H1 (cell line): ENCODE results near the gene SRRM3. TPM values are rescaled to one million over a fixed set of nuclear protein-coding genes. Genes with fewer than 3 reads are reported as not detected.

Experiments
- ASH2L ChIP-seq: fragments of 200-600, 300-600 bp; sonication (generic); IDR thresholded peaks from one replicate; pipeline ENCODE4 v1.7.1; 2017; ENCODE audit warnings: low read length
- CBX5 ChIP-seq: fragments of 300-800, 300-1000 bp; sonication (generic); IDR thresholded peaks from 2 replicates; pipeline ENCODE4 v1.7.1; 2016; ENCODE audit warnings: antibody characterized with exemption, low read length, low read depth
- CBX8 ChIP-seq: fragments of 300-800, 300-1000 bp; sonication (generic); IDR thresholded peaks from 2 replicates; pipeline ENCODE4 v1.7.1; 2016; ENCODE audit warnings: low read depth, low read length, borderline replicate concordance
- CTCF ChIP-seq, 3 experiments: IDR thresholded peaks; 1 replicate in 2 of 3; 2 replicates in 1 of 3; pipeline versions ENCODE4 v1.5.1 to v1.6.1; 2011; ENCODE audit warnings: low read length in 3 of 3, mild to moderate bottlenecking in 3 of 3, inconsistent platforms in 2 of 3, low read depth in 1 of 3, moderate library complexity in 1 of 3; ENCODE audit not compliant: insufficient read depth in 1 of 3; ENCODE audit errors: control extremely low read depth in 1 of 3
- GTF2F1 ChIP-seq: IDR thresholded peaks from 2 replicates; pipeline ENCODE4 v1.6.1; 2012; ENCODE audit warnings: low read depth, low read length, improper control_type of control experiment, borderline replicate concordance
- HDAC2 ChIP-seq, 2 experiments: fragments of 300-600 bp in 1 of 2; sonication (generic) in 1 of 2; IDR thresholded peaks; 2 replicates each; pipeline ENCODE4 v1.6.1; 2011 to 2012; ENCODE audit warnings: low read depth in 2 of 2, low read length in 2 of 2, mild to moderate bottlenecking in 2 of 2, moderate library complexity in 2 of 2, borderline replicate concordance in 1 of 2, inconsistent platforms in 1 of 2
- HDAC6 ChIP-seq: IDR thresholded peaks from one replicate; pipeline ENCODE4 v1.7.1; 2012; ENCODE audit warnings: low read depth, mild to moderate bottlenecking, inconsistent platforms, low read length, moderate library complexity
- KDM4A ChIP-seq: IDR thresholded peaks from one replicate; pipeline ENCODE4 v1.7.1; 2012; ENCODE audit warnings: low read depth, mild to moderate bottlenecking, moderate library complexity, low read length, inconsistent platforms; ENCODE audit not compliant: severe bottlenecking
- MAFK ChIP-seq: IDR thresholded peaks from 2 replicates; pipeline ENCODE4 v1.6.1; 2012; ENCODE audit warnings: low read depth, mild to moderate bottlenecking, improper control_type of control experiment, low read length
- NANOG ChIP-seq: IDR thresholded peaks from 2 replicates; pipeline ENCODE4 v1.6.1; 2011; ENCODE audit warnings: low read length, low read depth, mild to moderate bottlenecking, inconsistent platforms; ENCODE audit not compliant: insufficient read depth, poor library complexity, severe bottlenecking
- NRF1 ChIP-seq: IDR thresholded peaks from 2 replicates; pipeline ENCODE4 v1.6.1; 2011; ENCODE audit warnings: mild to moderate bottlenecking, low read depth, low read length, improper control_type of control experiment
- PHF8 ChIP-seq: fragments of 200-600 bp; sonication (generic); conservative IDR thresholded peaks from 2 replicates; pipeline ENCODE4 v1.7.1; 2012; ENCODE audit warnings: low read depth, mild to moderate bottlenecking, inconsistent platforms, low read length, moderate library complexity
- RAD21 ChIP-seq, 2 experiments: IDR thresholded peaks in 1 of 2; conservative IDR thresholded peaks in 1 of 2; 2 replicates each; pipeline ENCODE4 v1.6.1; 2011; ENCODE audit warnings: low read depth in 2 of 2, low read length in 2 of 2, improper control_type of control experiment in 1 of 2, inconsistent platforms in 1 of 2, mild to moderate bottlenecking in 1 of 2, moderate library complexity in 1 of 2
- RFX5 ChIP-seq: IDR thresholded peaks from 2 replicates; pipeline ENCODE4 v1.6.1; 2011; ENCODE audit warnings: low read depth, low read length, improper control_type of control experiment, borderline replicate concordance
- TAF7 ChIP-seq: optimal IDR thresholded peaks from 2 replicates; pipeline ENCODE3; 2011; ENCODE audit warnings: low read depth, mild to moderate bottlenecking, inconsistent platforms, low read length, moderate library complexity, borderline replicate concordance
- TBP ChIP-seq: IDR thresholded peaks from 2 replicates; pipeline ENCODE4 v1.6.1; 2011; ENCODE audit warnings: low read depth, low read length, improper control_type of control experiment
- TCF12 ChIP-seq: IDR thresholded peaks from 2 replicates; pipeline ENCODE4 v1.6.1; 2011; ENCODE audit warnings: low read depth, mild to moderate bottlenecking, low read length
- polyA plus RNA-seq, 7 experiments: library from polyadenylated mRNA; depleted of rRNA in 3 of 7; stranded (reverse) in 5 of 7; unstranded in 2 of 7; fragments of >200 nt in 5 of 7; fragments of 200-250 nt in 2 of 7; gene quantifications; 1 replicate in 5 of 7; 2 replicates in 1 of 7; 4 replicates in 1 of 7; pipeline versions ENCODE4 v1.2.1 to v1.2.3, GENCODE V29; 2011 to 2013; ENCODE audit warnings: missing spikeins in 2 of 7, mixed read lengths in 2 of 7
- total RNA-seq: library from RNA; stranded (reverse); fragmentation: NEBNext Ultra II Directional; extraction: Animal tissue kit (Norgen Biotek cat#: 25700); gene quantifications from 2 replicates; pipeline ENCODE4 v1.2.1, GENCODE V29; 2021
- TF ChIP-seq, protein P1 (sequence below): IDR thresholded peaks from 2 replicates; pipeline ENCODE4 v1.6.1; 2012; ENCODE audit warnings: inconsistent platforms

The SRRM3 gene
- total and polyA plus RNA-seq, 2 of the 8 experiments (the other 6 are each of a cell fraction or from before 2014, with no cell fraction given), result 10.4 to 17.4 TPM

- no peak for TF ChIP-seq NRF1
- no peak for TF ChIP-seq MAFK
- no peak for TF ChIP-seq NANOG
- no peak for TF ChIP-seq CBX5
- TF ChIP-seq HDAC6, result no peak
- TF ChIP-seq TAF7, result no peak
- no peak for TF ChIP-seq TBP
- no peak for TF ChIP-seq KDM4A
- TF ChIP-seq GTF2F1, result no peak
- TF ChIP-seq PHF8, result no peak
- no peak for TF ChIP-seq CBX8
- TF ChIP-seq RFX5, result no peak
- TF ChIP-seq RAD21 (IDR thresholded peaks at IDR 0.05 in 1 of 2, conservative IDR thresholded peaks at IDR 0.05 in 1 of 2; ENCODE audit: low read depth in 2 of 2, low read length in 2 of 2), result no peak
- TF ChIP-seq HDAC2 (IDR thresholded peaks at IDR 0.05; ENCODE audit: borderline replicate concordance in 1 of 2, low read depth in 2 of 2, low read length in 2 of 2), result no peak
- TF ChIP-seq ASH2L, result peak; percentile 16
- TF ChIP-seq CTCF (IDR thresholded peaks at IDR 0.05; ENCODE audit: control extremely low read depth in 1 of 3, insufficient read depth in 1 of 3, low read depth in 1 of 3, low read length in 3 of 3), result no peak
- TF ChIP-seq TCF12, result no peak
- TF ChIP-seq, protein P1, sequence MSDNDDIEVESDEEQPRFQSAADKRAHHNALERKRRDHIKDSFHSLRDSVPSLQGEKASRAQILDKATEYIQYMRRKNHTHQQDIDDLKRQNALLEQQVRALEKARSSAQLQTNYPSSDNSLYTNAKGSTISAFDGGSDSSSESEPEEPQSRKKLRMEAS, result peak; percentile 43; the same call in 1 of the 2 replicates
These were observed 92.8 kb downstream of the SRRM3 start (continued) for GRCh38 chr7:76294344-76295024.
